Lung (tissue), 12 donors: ENCODE results near the gene KRT86. TPM values are rescaled to one million over a fixed set of nuclear protein-coding genes. Genes with fewer than 3 reads are reported as not detected.

Source experiments
- ATAC-seq: fragments of 200-7000 bp; cut with Tn5 transposase; one replicate; pipeline ENCODE4 v1.9.1; 2020; ENCODE audit warnings: moderate number of reproducible peaks; ENCODE audit not compliant: insufficient read depth, low FRiP score
- DNase-seq, 3 donors: peaks; one replicate each; pipeline ENCODE4 v3.0.0-alpha.2; 2013 to 2017
- H3K27ac ChIP-seq, 2 donors: one replicate each; pipeline ENCODE4 v1.5.1; 2013; ENCODE audit warnings: mild to moderate bottlenecking in 2 of 2, moderate library complexity in 2 of 2, control low read depth in 1 of 2, inconsistent platforms in 1 of 2, low read depth in 1 of 2, low read length in 1 of 2
- H3K27me3 ChIP-seq, 3 donors: one replicate each; pipeline ENCODE4 v1.5.1; 2013; ENCODE audit warnings: low read length in 2 of 3; ENCODE audit not compliant: control insufficient read depth in 3 of 3, insufficient read depth in 3 of 3
- H3K36me3 ChIP-seq, 4 donors: one replicate each; pipeline ENCODE4 v1.5.1; 2013; ENCODE audit warnings: low read length in 4 of 4, mild to moderate bottlenecking in 1 of 4, moderate library complexity in 1 of 4; ENCODE audit not compliant: control insufficient read depth in 4 of 4, insufficient read depth in 4 of 4
- H3K4me1 ChIP-seq, 5 donors: one replicate each; pipeline ENCODE4 v1.5.1; 2013; ENCODE audit warnings: low read length in 5 of 5, mild to moderate bottlenecking in 2 of 5, moderate library complexity in 1 of 5; ENCODE audit not compliant: control insufficient read depth in 5 of 5, insufficient read depth in 5 of 5
- H3K4me3 ChIP-seq: one replicate; pipeline ENCODE4 v1.5.1; 2013; ENCODE audit warnings: mild to moderate bottlenecking, control low read depth, moderate library complexity
- H3K9ac ChIP-seq, 2 donors: one replicate each; pipeline ENCODE4 v1.5.1; 2013; ENCODE audit warnings: low read length in 2 of 2, control low read depth in 1 of 2; ENCODE audit not compliant: insufficient read depth in 1 of 2
- H3K9me3 ChIP-seq, 4 donors: one replicate each; pipeline ENCODE4 v1.5.1; 2013; ENCODE audit warnings: low read length in 3 of 4, mild to moderate bottlenecking in 1 of 4, moderate library complexity in 1 of 4; ENCODE audit not compliant: control insufficient read depth in 4 of 4, insufficient read depth in 3 of 4
- WGBS, 2 donors: extraction: QIAGEN DNeasy Blood & Tissue Kit; methylation state at CpG; one replicate each; pipeline ENCODE4 v1.1.7; 2013; 5-methylcytosine and 5-hydroxymethylcytosine counted together
- polyA plus RNA-seq, 2 donors: library from polyadenylated mRNA; stranded (reverse); fragments of 200-250 nt; gene quantifications; one replicate each; pipeline ENCODE4 v1.2.1, GENCODE V29; 2013
- total RNA-seq, 2 donors: library from RNA; depleted of rRNA in 1 of 2; stranded (reverse); fragments of >200 nt in 1 of 2; gene quantifications; one replicate each; pipeline ENCODE4 v1.2.1, GENCODE V29; 2014 to 2021
- TF ChIP-seq, protein P1 (sequence below): IDR thresholded peaks from 2 replicates; pipeline ENCODE4 v1.5.1; 2012; ENCODE audit warnings: mild to moderate bottlenecking; ENCODE audit errors: control extremely low read depth, extremely low read depth
- donor health status: control.
- donor health status: control.
- donor health status: Bipolar disorder and iron deficiency.
- donor health status: healthy.
- donor health status: DM: yes; HTN: yes; CAD: no.

Gene KRT86
- total and polyA plus RNA-seq, 4 donors, result 0.11 to 1.1 (median 0.31) TPM; not detected in 1

DNA sequence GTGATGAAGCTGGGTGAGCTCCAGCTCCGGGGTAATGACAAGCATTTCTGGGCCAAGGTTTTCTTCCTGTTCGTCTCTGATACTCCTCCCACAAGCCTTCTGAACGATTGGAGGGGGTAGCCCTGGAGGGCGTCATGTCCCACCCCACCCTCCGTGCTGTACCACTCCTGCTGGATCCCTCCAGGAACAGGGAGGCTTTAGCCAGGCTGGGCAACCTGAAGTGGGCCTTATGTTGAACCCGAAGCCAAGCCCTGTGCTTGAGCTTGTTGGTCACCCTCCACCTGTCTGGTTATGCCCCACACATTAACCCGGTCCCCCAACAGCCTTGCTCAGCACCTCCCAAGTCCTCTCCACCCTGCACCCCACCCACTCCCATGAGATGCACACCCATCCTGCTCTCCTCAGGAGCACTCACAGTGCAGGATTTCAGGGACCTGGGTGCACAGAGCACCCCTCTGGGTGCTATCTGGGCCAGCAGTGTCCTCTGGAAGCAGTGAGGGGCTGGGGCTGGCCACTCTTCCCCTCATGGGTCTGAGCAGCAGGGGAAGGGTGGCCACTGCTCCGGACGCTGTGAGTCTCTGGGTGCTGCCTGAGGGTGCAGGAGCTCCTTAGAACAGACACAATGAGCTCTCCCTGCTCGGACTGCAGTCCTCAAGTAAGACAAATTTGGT lies 53.5 kb downstream of the KRT86 start:
- no peaks in the 10 kb centered on the region for H3K36me3 ChIP-seq
- ATAC-seq, result no peak
- TF ChIP-seq, protein P1, sequence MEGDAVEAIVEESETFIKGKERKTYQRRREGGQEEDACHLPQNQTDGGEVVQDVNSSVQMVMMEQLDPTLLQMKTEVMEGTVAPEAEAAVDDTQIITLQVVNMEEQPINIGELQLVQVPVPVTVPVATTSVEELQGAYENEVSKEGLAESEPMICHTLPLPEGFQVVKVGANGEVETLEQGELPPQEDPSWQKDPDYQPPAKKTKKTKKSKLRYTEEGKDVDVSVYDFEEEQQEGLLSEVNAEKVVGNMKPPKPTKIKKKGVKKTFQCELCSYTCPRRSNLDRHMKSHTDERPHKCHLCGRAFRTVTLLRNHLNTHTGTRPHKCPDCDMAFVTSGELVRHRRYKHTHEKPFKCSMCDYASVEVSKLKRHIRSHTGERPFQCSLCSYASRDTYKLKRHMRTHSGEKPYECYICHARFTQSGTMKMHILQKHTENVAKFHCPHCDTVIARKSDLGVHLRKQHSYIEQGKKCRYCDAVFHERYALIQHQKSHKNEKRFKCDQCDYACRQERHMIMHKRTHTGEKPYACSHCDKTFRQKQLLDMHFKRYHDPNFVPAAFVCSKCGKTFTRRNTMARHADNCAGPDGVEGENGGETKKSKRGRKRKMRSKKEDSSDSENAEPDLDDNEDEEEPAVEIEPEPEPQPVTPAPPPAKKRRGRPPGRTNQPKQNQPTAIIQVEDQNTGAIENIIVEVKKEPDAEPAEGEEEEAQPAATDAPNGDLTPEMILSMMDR, result no peak
- H3K9ac ChIP-seq, result no peak overlapping the region
- H3K4me1 ChIP-seq, result no peaks in the 10 kb centered on the region
- no peak overlapping the region for H3K4me3 ChIP-seq
- no peak for DNase-seq
- 68 to 69% methylated on average over 10 of the region's 10 CpGs for WGBS, 2 donors
- H3K27me3 ChIP-seq, result no peaks in the 10 kb centered on the region
- no peak overlapping the region for H3K27ac ChIP-seq
- no peaks in the 10 kb centered on the region for H3K9me3 ChIP-seq

DNA sequence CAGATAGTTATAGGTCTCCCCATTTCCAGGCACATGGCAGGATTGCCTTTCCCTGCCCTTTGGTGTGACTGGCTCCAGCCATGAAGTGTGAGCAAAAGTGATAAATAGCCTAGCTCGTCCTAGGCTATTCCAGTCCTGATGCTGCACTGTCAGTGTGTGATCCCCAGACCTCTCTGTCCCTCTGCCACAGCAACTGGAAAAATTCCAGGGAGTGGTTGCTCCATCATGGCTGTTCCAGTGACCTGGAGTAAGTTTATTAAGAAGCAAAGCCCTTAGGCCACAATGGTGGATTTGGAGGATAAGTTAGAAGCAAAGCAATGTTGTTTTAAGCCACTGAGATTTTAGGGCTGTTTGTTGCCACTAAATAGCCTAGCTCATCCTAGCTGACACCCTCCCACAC lies 56.6 kb downstream of the KRT86 start:
- WGBS, 2 donors, result 39 to 45% methylated on average over 1 of the region's 1 CpG
- no peak for DNase-seq
- TF ChIP-seq, protein P1, result no peak

DNA sequence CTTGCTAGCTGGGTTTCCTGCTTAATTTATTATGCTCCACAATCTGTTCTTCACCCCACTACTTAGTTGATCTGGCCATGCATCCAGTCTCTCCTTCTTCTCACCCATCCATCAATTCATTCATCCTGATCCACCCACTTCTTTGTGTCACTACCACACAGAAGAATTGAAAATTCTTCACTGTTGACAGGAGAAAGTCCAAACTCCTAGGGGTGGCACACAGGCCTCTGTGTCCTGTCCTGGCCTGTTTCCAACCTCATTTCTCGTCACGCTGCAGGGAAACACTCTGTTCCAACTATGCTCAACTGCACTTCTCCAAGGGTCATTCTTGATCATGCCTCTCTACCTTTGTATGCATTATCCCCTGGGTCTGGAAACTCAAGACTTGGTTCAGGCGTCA lies 57.4 kb downstream of the KRT86 start:
- ATAC-seq, result no peak
- no peaks in the 10 kb centered on the region for H3K36me3 ChIP-seq
- H3K4me1 ChIP-seq, result no peaks in the 10 kb centered on the region
- H3K27me3 ChIP-seq, result no peaks in the 10 kb centered on the region
- no peak overlapping the region for H3K4me3 ChIP-seq
- no peak overlapping the region for H3K27ac ChIP-seq
- H3K9ac ChIP-seq, result no peak overlapping the region
- no peak for DNase-seq
- H3K9me3 ChIP-seq, result peaks cover 0 to 7% (median 3%) of the 10 kb centered on the region in 4 donors
- TF ChIP-seq, protein P1, result no peak
- WGBS, 2 donors, result 86% methylated on average over 3 of the region's 3 CpGs

More for the DNA sequence above, 56.6 kb downstream of the KRT86 start:
- Histone ChIP-seq H3K27ac (no peak overlapping the region), H3K4me1 (no peaks in the 10 kb centered on the region), H3K36me3 (no peaks in the 10 kb centered on the region), H3K4me3 (no peak overlapping the region), H3K9me3 (peaks cover 0 to 7% (median 3%) of the 10 kb centered on the region in 4 donors), H3K9ac (no peak overlapping the region), H3K27me3 (no peaks in the 10 kb centered on the region)
- no peak for ATAC-seq

DNA sequence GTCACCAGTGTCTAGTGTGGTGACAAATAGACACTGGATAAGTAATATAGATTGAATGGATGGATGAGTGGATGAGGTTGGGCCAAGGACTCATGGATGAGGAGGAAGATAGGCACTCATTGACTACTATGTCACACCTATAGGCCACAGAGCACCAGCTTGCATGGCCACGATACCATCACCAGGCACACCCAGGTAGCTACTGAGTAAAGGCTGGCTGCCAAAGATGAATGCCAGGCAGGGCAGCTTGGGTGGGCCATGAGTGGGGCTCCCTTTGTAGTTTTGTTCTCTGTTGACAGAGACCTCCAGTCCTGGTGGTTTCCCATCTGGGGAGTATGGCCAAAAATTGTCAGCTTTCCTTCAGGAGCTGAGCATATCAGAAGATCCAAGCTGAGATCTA lies 57.9 kb downstream of the KRT86 start:
- no peaks in the 10 kb centered on the region for H3K36me3 ChIP-seq
- no peak overlapping the region for H3K4me3 ChIP-seq
- WGBS, 2 donors, result 90 to 100% methylated on average over 1 of the region's 1 CpG
- H3K27ac ChIP-seq, result no peak overlapping the region
- DNase-seq (no peak), ATAC-seq (no peak)
- no peaks in the 10 kb centered on the region for H3K4me1 ChIP-seq
- TF ChIP-seq, protein P1, result no peak
- H3K27me3 ChIP-seq, result no peaks in the 10 kb centered on the region
- H3K9me3 ChIP-seq, result peaks cover 0 to 10% (median 3%) of the 10 kb centered on the region in 4 donors
- H3K9ac ChIP-seq, result no peak overlapping the region
